ENCODE measurements around the gene EDDM13.
A peak's percentile ranks its signal among the peaks of the same experiment; 100 is the strongest.
"Not testable (repeated sequence)": the region's sequence is repeated elsewhere in the genome, so short reads cannot be mapped to it uniquely, and the experiment has no call there.

The EDDM13 gene, protein sequence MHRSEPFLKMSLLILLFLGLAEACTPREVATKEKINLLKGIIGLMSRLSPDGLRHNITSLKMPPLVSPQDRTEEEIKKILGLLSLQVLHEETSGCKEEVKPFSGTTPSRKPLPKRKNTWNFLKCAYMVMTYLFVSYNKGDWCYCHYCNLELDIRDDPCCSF
- 0 to 0.19 (median 0) reads per million in 3 donors for total RNA-seq

DNA sequence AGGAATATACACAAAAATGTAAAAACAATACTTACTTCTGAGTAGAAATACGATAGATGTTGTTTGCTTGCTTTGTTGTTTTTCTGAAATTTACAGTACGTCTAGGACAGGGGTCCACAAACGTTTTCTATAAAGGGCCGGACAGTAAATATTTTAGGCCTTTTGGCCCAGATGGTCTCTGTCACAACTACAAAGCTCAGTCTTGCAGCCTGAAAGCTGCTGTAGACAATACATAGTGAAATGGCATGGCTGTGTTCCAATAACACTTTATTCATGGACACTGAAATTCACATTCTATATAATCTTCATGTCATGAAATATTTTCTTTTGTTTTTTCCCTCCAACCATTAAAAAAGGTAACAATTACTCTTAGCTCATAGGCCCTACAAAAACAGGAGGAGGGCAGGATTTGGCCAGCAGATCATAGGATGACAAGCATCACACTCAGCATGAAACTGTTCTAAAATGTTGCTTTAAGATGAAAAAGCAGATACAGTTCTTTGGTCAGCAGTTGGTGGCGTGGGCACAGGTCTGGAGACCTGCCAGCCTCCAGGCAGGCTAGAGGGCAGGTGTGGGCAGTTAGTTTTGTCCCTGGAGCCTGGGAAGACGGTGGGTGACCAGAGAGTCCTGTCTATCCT lies at the start of gene EDDM13:
EDDM13 (plus strand) TSS at position 588 of the 638 bp plus-strand sequence. CDS start 87 bp downstream, outside the sequence.
- Histone ChIP-seq H3K4me3 (ENCODE audit: insufficient read depth, low read depth, low read length, poor library complexity, severe bottlenecking) (no peak within 1 kb of the TSS), H3K36me3 (ENCODE audit: control insufficient read depth, insufficient read depth, low read length) (no peaks in the 10 kb centered on the region), H3K27me3 (replicated peaks; ENCODE audit: control insufficient read depth, insufficient read depth, low read length, poor library complexity, severe bottlenecking) (no peaks in the 10 kb centered on the region)

DNA sequence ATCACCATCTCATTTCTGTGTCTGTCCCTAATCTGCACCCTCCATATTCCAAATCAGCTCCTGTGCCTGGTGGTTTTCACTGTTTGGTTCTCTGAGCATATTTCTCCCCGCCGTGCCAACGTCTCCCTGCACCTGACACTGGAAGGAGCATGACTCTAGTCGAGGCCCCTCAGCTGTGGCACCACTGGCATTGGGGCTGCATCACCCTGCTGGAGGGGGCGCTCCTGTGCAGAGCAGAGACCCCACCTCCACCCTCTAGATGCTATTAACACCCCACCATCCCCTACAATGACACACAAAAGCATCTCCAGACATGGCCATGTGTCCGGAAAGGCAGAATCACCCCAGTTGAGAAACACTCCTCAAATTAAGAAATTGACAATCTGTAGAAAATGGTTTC lies 49.6 kb upstream of the EDDM13 start:
- Histone ChIP-seq H3K36me3 (ENCODE audit: control insufficient read depth, insufficient read depth, low read length) (no peaks in the 10 kb centered on the region), H3K4me1 (ENCODE audit: control insufficient read depth, insufficient read depth, low read length, poor library complexity, severe bottlenecking) (no peaks in the 10 kb centered on the region), H3K9me3 (ENCODE audit: control insufficient read depth, low read length) (no peaks in the 10 kb centered on the region), H3K27ac (ENCODE audit: insufficient read depth, low read length, poor library complexity, severe bottlenecking) (no peak overlapping the region), H3K4me3 (ENCODE audit: insufficient read depth, low read depth, low read length, poor library complexity, severe bottlenecking) (no peak overlapping the region), H3K27me3 (replicated peaks; ENCODE audit: control insufficient read depth, insufficient read depth, low read length, poor library complexity, severe bottlenecking) (no peaks in the 10 kb centered on the region)
- DNase-seq: no peak

More for the DNA sequence above, at the start of gene EDDM13:
- Histone ChIP-seq H3K27ac (ENCODE audit: insufficient read depth, low read length, poor library complexity, severe bottlenecking) (no peak within 1 kb of the TSS), H3K4me1 (ENCODE audit: control insufficient read depth, insufficient read depth, low read length, poor library complexity, severe bottlenecking) (no peaks in the 10 kb centered on the region), H3K9me3 (ENCODE audit: control insufficient read depth, low read length) (no peaks in the 10 kb centered on the region)
- no peak for DNase-seq

DNA sequence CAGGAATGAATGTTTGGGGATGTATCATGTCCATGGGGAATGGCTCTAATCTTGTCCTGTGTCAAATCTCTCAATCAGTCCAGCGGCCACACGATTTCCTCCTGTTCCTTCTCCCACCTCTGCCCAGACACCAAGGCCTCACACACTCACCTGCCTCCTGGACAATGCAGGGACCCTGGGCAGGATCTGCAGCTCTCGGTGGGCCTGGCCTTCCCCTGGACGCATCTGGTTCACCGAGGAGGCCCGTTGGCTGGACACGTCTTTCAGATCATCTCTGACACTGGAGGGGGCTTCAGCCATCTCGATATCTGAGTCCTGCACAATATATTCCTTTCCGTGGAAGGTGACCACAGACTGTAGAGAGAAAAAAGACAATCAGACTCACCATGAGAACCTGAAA lies 49.1 kb upstream of the EDDM13 start:
- no peak for DNase-seq
- Histone ChIP-seq H3K36me3 (ENCODE audit: control insufficient read depth, insufficient read depth, low read length) (no peaks in the 10 kb centered on the region), H3K27ac (ENCODE audit: insufficient read depth, low read length, poor library complexity, severe bottlenecking) (no peak overlapping the region), H3K9me3 (ENCODE audit: control insufficient read depth, low read length) (no peaks in the 10 kb centered on the region), H3K4me3 (ENCODE audit: insufficient read depth, low read depth, low read length, poor library complexity, severe bottlenecking) (no peak overlapping the region), H3K27me3 (replicated peaks; ENCODE audit: control insufficient read depth, insufficient read depth, low read length, poor library complexity, severe bottlenecking) (no peaks in the 10 kb centered on the region), H3K4me1 (ENCODE audit: control insufficient read depth, insufficient read depth, low read length, poor library complexity, severe bottlenecking) (no peaks in the 10 kb centered on the region)

DNA sequence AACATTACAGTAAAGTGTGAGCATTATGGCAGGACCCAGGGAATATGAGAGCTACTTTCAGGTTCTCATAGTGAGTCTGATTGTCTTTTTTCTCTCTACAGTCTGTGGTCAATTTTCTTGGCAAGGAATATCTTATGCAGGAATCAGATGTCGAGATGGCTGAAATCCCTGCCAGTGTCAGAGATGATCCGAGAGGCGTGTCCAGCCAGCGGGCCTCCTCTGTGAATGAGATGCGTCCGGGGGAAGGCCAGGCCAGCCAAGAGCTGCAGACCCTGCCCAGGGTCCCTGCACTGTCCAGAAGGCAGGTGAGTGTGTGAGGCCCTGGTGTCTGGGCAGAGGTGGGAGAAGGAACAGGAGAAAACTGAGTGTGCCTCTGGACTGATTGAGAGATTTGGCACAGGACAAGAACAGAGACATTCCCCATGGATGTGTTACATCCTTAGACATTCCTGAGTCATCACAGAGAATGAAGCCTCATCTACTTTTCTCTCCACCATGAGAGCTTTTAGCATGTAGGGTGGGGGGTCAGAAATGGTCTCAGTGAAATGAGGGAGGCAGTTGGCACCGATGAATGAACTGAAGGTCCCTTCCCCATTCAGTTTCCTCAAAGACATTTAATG lies 27.3 kb upstream of the EDDM13 start:
- no peak overlapping the region for H3K27ac ChIP-seq (ENCODE audit: insufficient read depth, low read length, poor library complexity, severe bottlenecking)
- H3K4me3 ChIP-seq (ENCODE audit: insufficient read depth, low read depth, low read length, poor library complexity, severe bottlenecking): no peak overlapping the region
- H3K4me1 ChIP-seq (ENCODE audit: control insufficient read depth, insufficient read depth, low read length, poor library complexity, severe bottlenecking): no peaks in the 10 kb centered on the region
- DNase-seq: no peak
- no peaks in the 10 kb centered on the region for H3K9me3 ChIP-seq (ENCODE audit: control insufficient read depth, low read length)
- H3K27me3 ChIP-seq (replicated peaks; ENCODE audit: control insufficient read depth, insufficient read depth, low read length, poor library complexity, severe bottlenecking): no peaks in the 10 kb centered on the region
- H3K36me3 ChIP-seq (ENCODE audit: control insufficient read depth, insufficient read depth, low read length): no peaks in the 10 kb centered on the region

DNA sequence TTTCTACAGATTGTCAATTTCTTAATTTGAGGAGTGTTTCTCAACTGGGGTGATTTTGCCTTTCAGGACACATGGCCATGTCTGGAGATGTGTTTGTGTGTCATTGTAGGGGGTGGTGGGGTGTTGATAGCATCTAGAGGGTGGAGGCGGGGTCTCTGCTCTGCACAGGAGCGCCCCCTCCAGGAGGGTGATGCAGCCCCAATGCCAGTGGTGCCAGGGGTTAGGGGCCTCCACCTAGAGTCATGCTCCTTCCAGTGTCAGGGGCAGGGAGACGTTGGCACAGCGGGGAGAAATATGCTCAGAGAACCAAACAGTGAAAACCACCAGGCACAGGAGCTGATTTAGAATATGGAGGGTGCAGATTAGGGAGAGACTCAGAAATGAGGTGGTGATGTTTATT lies 26.8 kb upstream of the EDDM13 start:
- DNase-seq: not testable (repeated sequence)

DNA sequence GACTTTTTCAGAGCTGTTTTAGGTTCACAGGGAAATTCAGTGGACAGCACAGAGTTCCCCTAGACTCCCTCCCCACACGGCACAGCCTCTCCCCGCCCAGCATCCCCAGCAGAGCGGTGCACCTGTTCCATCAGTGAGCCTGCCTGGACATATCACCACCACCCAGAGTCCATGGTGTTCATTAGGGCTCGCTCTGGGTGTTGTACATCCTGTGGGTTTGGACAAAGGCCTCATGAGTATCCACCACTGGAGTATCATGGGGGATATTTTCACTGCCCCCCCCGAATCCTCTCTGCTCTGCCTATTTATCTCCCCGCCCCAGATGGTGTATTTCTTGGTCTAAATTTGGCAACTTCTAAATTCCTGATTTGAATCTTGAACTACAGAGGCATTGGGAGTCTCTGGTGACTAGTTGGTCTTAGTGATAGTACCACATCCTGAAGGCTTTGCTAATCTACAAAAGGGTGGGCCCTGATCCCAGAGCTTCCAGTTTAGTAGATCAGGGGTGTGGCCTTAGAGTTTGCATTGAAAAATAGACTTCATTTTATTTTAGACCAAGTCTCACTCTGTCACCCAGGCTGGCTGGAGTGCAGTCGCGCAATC lies 23.7 kb upstream of the EDDM13 start:
- not testable (repeated sequence) for H3K4me1 ChIP-seq (ENCODE audit: control insufficient read depth, insufficient read depth, low read length, poor library complexity, severe bottlenecking); H3K9me3 ChIP-seq (ENCODE audit: control insufficient read depth, low read length); DNase-seq; H3K27ac ChIP-seq (ENCODE audit: insufficient read depth, low read length, poor library complexity, severe bottlenecking); H3K4me3 ChIP-seq (ENCODE audit: insufficient read depth, low read depth, low read length, poor library complexity, severe bottlenecking); H3K36me3 ChIP-seq (ENCODE audit: control insufficient read depth, insufficient read depth, low read length); H3K27me3 ChIP-seq (replicated peaks; ENCODE audit: control insufficient read depth, insufficient read depth, low read length, poor library complexity, severe bottlenecking)

More for the DNA sequence above, 26.8 kb upstream of the EDDM13 start:
- H3K27me3 ChIP-seq (replicated peaks; ENCODE audit: control insufficient read depth, insufficient read depth, low read length, poor library complexity, severe bottlenecking); H3K27ac ChIP-seq (ENCODE audit: insufficient read depth, low read length, poor library complexity, severe bottlenecking); H3K36me3 ChIP-seq (ENCODE audit: control insufficient read depth, insufficient read depth, low read length); H3K9me3 ChIP-seq (ENCODE audit: control insufficient read depth, low read length); H3K4me3 ChIP-seq (ENCODE audit: insufficient read depth, low read depth, low read length, poor library complexity, severe bottlenecking); H3K4me1 ChIP-seq (ENCODE audit: control insufficient read depth, insufficient read depth, low read length, poor library complexity, severe bottlenecking): not testable (repeated sequence)

DNA sequence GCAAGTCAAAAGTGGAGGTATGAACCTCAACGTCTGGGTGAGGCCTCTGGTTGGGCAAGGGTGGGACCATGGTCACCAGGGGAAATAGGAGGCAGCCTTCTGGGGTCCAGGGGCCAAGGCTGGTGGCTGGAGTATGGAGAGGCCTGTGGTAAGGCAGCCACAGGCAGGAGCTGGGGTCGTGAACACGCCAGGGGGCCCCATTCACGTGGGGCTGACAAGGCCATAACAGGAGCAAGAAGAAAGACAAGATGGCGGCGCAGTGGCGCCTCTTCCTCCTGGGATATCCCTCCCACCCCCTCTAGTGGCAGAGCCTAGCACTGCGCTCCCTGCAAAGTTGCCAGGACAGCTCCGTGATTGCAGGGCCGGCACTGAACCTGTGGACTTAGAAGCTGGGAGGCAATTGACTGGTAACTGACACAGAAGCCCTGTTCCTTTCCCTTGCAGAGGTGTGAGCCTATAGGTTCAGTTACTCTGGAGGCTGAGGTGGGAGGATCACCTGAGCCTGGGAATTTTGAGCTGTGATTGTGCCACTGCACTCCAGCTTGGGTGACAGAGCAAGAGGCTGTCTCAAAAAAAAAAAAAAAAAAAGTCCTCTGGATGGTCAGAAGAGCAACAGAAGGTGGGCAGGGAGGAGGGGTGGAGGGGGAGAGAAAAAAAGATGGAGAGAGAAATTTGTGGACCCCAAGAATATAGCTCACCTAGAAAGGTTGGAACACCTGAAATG lies 19.7 kb upstream of the EDDM13 start:
- Histone ChIP-seq H3K4me3 (ENCODE audit: insufficient read depth, low read depth, low read length, poor library complexity, severe bottlenecking) (no peak overlapping the region), H3K4me1 (ENCODE audit: control insufficient read depth, insufficient read depth, low read length, poor library complexity, severe bottlenecking) (no peaks in the 10 kb centered on the region), H3K27ac (ENCODE audit: insufficient read depth, low read length, poor library complexity, severe bottlenecking) (no peak overlapping the region)

DNA sequence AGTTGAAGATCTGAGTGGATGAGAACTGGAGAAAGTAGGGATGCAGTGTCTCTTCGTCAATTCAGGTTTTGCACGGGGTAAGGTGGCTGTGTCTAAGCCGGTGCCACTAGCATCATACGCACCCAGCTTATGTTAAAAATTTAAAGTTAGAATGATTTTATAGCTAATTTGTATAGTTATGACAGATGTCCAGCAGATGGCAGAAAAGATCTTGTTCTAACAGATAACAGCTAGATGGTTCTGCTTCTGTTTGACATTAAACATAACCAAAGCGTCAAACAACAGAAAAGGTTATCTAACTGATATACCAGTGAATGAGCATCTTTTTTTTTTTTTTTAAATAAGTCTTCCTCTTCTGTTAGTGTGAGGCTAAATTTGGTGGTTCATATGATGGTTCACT lies 18.8 kb upstream of the EDDM13 start:
- Histone ChIP-seq H3K36me3 (ENCODE audit: control insufficient read depth, insufficient read depth, low read length) (no peaks in the 10 kb centered on the region), H3K9me3 (ENCODE audit: control insufficient read depth, low read length) (no peaks in the 10 kb centered on the region), H3K27me3 (replicated peaks; ENCODE audit: control insufficient read depth, insufficient read depth, low read length, poor library complexity, severe bottlenecking) (no peaks in the 10 kb centered on the region), H3K27ac (ENCODE audit: insufficient read depth, low read length, poor library complexity, severe bottlenecking) (no peak overlapping the region), H3K4me3 (ENCODE audit: insufficient read depth, low read depth, low read length, poor library complexity, severe bottlenecking) (no peak overlapping the region), H3K4me1 (ENCODE audit: control insufficient read depth, insufficient read depth, low read length, poor library complexity, severe bottlenecking) (no peaks in the 10 kb centered on the region)
- no peak for DNase-seq

More for the DNA sequence above, 19.7 kb upstream of the EDDM13 start:
- peak; percentile 18 to 41 (median 34) for DNase-seq
- no peaks in the 10 kb centered on the region for H3K36me3 ChIP-seq (ENCODE audit: control insufficient read depth, insufficient read depth, low read length)
- no peaks in the 10 kb centered on the region for H3K27me3 ChIP-seq (replicated peaks; ENCODE audit: control insufficient read depth, insufficient read depth, low read length, poor library complexity, severe bottlenecking)
- H3K9me3 ChIP-seq (ENCODE audit: control insufficient read depth, low read length): no peaks in the 10 kb centered on the region

DNA sequence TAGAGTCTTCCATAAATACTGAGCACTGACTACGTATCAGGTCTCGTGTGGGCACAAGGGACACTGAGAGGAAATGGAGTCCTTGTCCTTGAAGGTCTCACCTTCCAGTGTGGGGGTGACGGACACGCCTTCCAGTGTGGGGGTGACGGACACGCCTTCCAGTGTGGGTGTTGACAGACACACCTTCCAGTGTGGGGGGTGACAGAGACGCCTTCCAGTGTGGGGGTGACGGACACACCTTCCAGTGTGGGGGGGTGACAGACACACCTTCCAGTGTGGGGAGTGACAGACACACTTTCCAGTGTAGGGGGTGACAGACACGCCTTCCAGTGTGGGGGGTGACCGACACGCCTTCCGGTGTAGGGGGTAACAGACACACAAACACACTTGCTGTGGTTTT lies 14.3 kb upstream of the EDDM13 start:
- DNase-seq: no peak
- Histone ChIP-seq H3K9me3 (ENCODE audit: control insufficient read depth, low read length) (no peaks in the 10 kb centered on the region), H3K27ac (ENCODE audit: insufficient read depth, low read length, poor library complexity, severe bottlenecking) (no peak overlapping the region), H3K4me1 (ENCODE audit: control insufficient read depth, insufficient read depth, low read length, poor library complexity, severe bottlenecking) (no peaks in the 10 kb centered on the region), H3K27me3 (replicated peaks; ENCODE audit: control insufficient read depth, insufficient read depth, low read length, poor library complexity, severe bottlenecking) (no peaks in the 10 kb centered on the region), H3K4me3 (ENCODE audit: insufficient read depth, low read depth, low read length, poor library complexity, severe bottlenecking) (no peak overlapping the region), H3K36me3 (ENCODE audit: control insufficient read depth, insufficient read depth, low read length) (no peaks in the 10 kb centered on the region)
